BLaER1 treated with 17β-estradiol and CSF1 and Interleukin-3, amounts not matched to agents 10 nM and 100 nM (cell line): ENCODE measurements around the gene CDK6.

Experiments used
- H3K27ac ChIP-seq, 11 experiments: shearing (Covaris generic); formaldehyde crosslinking; 2 replicates each; pipeline ENCODE4 v1.8.1; 2022
- H3K27me3 ChIP-seq, 11 experiments: shearing (Covaris generic); formaldehyde crosslinking; 2 replicates each; pipeline ENCODE4 v1.8.1; 2022
- H3K36me3 ChIP-seq, 11 experiments: shearing (Covaris generic); formaldehyde crosslinking; 2 replicates each; pipeline ENCODE4 v1.8.1; 2022
- H3K4me1 ChIP-seq, 10 experiments: shearing (Covaris generic); formaldehyde crosslinking; 2 replicates each; pipeline ENCODE4 v1.8.1; 2022
- H3K4me2 ChIP-seq, 11 experiments: shearing (Covaris generic); formaldehyde crosslinking; 2 replicates each; pipeline ENCODE4 v1.8.1; 2022
- H3K4me3 ChIP-seq, 10 experiments: shearing (Covaris generic); formaldehyde crosslinking; 2 replicates each; pipeline ENCODE4 v1.8.1; 2022
- H3K9ac ChIP-seq, 11 experiments: shearing (Covaris generic); formaldehyde crosslinking; 2 replicates each; pipeline ENCODE4 v1.8.1; 2022
- H3K9me3 ChIP-seq, 11 experiments: shearing (Covaris generic); formaldehyde crosslinking; replicated peaks in 1 of 11; 2 replicates each; pipeline ENCODE4 v1.8.1; 2022
- H4K20me1 ChIP-seq, 11 experiments: shearing (Covaris generic); formaldehyde crosslinking; 2 replicates each; pipeline ENCODE4 v1.8.1; 2022
- Cebpa-rat ChIP-seq, 11 experiments: shearing (Covaris generic); IDR thresholded peaks; 2 replicates each; pipeline ENCODE4 v1.8.1; 2022

CDK6 gene

GRCh38 chr7:92699560-92699959 lies 136.8 kb downstream of the CDK6 start:
- peaks cover 10 to 18% (median 16%) of the 10 kb centered on the region in 11 experiments; a peak in 19 of 22 replicates for H3K27me3 ChIP-seq
- H3K9ac ChIP-seq: no peak overlapping the region
- peaks cover 0 to 8% (median 1%) of the 10 kb centered on the region in 11 experiments; a peak in 10 of 22 replicates for H3K9me3 ChIP-seq
- H4K20me1 ChIP-seq: no peaks in the 10 kb centered on the region
- H3K4me3 ChIP-seq: no peak overlapping the region
- no peak overlapping the region for H3K4me2 ChIP-seq
- peaks cover 0 to 2% (median 0%) of the 10 kb centered on the region in 11 experiments; a peak in 1 of 22 replicates for H3K36me3 ChIP-seq
- peaks cover 6 to 21% (median 13%) of the 10 kb centered on the region in 10 experiments; a peak in 18 of 20 replicates for H3K4me1 ChIP-seq
- no peak overlapping the region for H3K27ac ChIP-seq
- TF ChIP-seq Cebpa-rat (IDR thresholded peaks at IDR 0.05): no peak

- H3K4me3 ChIP-seq: no peak overlapping the region
- no peak overlapping the region for H3K27ac ChIP-seq
- no peak overlapping the region for H3K9ac ChIP-seq
- H3K9me3 ChIP-seq: peaks cover 0 to 5% (median 0%) of the 10 kb centered on the region in 11 experiments; a peak in 2 of 22 replicates
- H3K36me3 ChIP-seq: 0 out of 22 replicates have a peak, but pooled peaks cover 0 to 4% (median 0%) of the 10 kb centered on the region in 11 experiments
- H3K4me1 ChIP-seq: peaks cover 6 to 21% (median 13%) of the 10 kb centered on the region in 10 experiments; a peak in 18 of 20 replicates
- no peak for TF ChIP-seq Cebpa-rat (IDR thresholded peaks at IDR 0.05)
- no peak overlapping the region for H3K4me2 ChIP-seq
- no peaks in the 10 kb centered on the region for H4K20me1 ChIP-seq
- H3K27me3 ChIP-seq: peaks cover 10 to 22% (median 20%) of the 10 kb centered on the region in 11 experiments; a peak in 19 of 22 replicates
These were observed 138.0 kb downstream of the CDK6 start for GRCh38 chr7:92698237-92698841.

GRCh38 chr7:92697414-92697813 lies 139.0 kb downstream of the CDK6 start:
- Histone ChIP-seq H3K36me3 (0 out of 22 replicates have a peak, but pooled peaks cover 0 to 4% (median 0%) of the 10 kb centered on the region in 11 experiments), H3K4me3 (no peak overlapping the region), H3K9me3 (peaks cover 0 to 5% (median 0%) of the 10 kb centered on the region in 11 experiments; a peak in 2 of 22 replicates), H3K4me2 (no peak overlapping the region), H3K27ac (no peak overlapping the region), H3K9ac (no peak overlapping the region), H3K27me3 (peaks cover 10 to 22% (median 20%) of the 10 kb centered on the region in 11 experiments; a peak in 19 of 22 replicates), H4K20me1 (no peaks in the 10 kb centered on the region), H3K4me1 (peaks cover 6 to 21% (median 13%) of the 10 kb centered on the region in 10 experiments; a peak in 18 of 20 replicates)
- no peak for TF ChIP-seq Cebpa-rat (IDR thresholded peaks at IDR 0.05)

- Histone ChIP-seq H3K27me3 (peaks cover 10 to 22% (median 20%) of the 10 kb centered on the region in 11 experiments; a peak in 19 of 22 replicates), H3K4me2 (peak overlapping the region in 3 of 11 experiments; percentile 70 to 83 (median 73); a peak in 1 of 22 replicates), H3K9me3 (peaks cover 0 to 5% (median 0%) of the 10 kb centered on the region in 11 experiments; a peak in 2 of 22 replicates), H4K20me1 (no peaks in the 10 kb centered on the region), H3K27ac (no peak overlapping the region), H3K4me1 (peaks cover 6 to 21% (median 15%) of the 10 kb centered on the region in 10 experiments; a peak in 18 of 20 replicates), H3K4me3 (no peak overlapping the region), H3K9ac (no peak overlapping the region), H3K36me3 (0 out of 22 replicates have a peak, but pooled peaks cover 0 to 4% (median 0%) of the 10 kb centered on the region in 11 experiments)
- no peak for TF ChIP-seq Cebpa-rat (IDR thresholded peaks at IDR 0.05)
These were observed 139.4 kb downstream of the CDK6 start for GRCh38 chr7:92697012-92697411.

- H3K4me3 ChIP-seq: no peak overlapping the region
- 0 out of 22 replicates have a peak, but pooled peaks cover 0 to 4% (median 0%) of the 10 kb centered on the region in 11 experiments for H3K36me3 ChIP-seq
- TF ChIP-seq Cebpa-rat (IDR thresholded peaks at IDR 0.05): no peak
- peaks cover 0 to 5% (median 0%) of the 10 kb centered on the region in 11 experiments; a peak in 2 of 22 replicates for H3K9me3 ChIP-seq
- H3K9ac ChIP-seq: no peak overlapping the region
- peak overlapping the region in 1 of 11 experiments; percentile 49; a peak in 1 of 22 replicates for H3K27ac ChIP-seq
- H3K27me3 ChIP-seq: peaks cover 10 to 22% (median 20%) of the 10 kb centered on the region in 11 experiments; a peak in 19 of 22 replicates
- H3K4me1 ChIP-seq: peaks cover 6 to 21% (median 15%) of the 10 kb centered on the region in 10 experiments; a peak in 18 of 20 replicates
- no peaks in the 10 kb centered on the region for H4K20me1 ChIP-seq
- H3K4me2 ChIP-seq: peak overlapping the region in 7 of 11 experiments; percentile 6 to 83 (median 73); a peak in 7 of 22 replicates
These were observed 139.8 kb downstream of the CDK6 start for GRCh38 chr7:92696584-92696983.

GRCh38 chr7:92695308-92696261 lies 140.8 kb downstream of the CDK6 start:
- Histone ChIP-seq H3K9ac (peak overlapping the region; percentile 20 to 74 (median 65); a peak in 21 of 22 replicates), H3K9me3 (peaks cover 0 to 5% (median 0%) of the 10 kb centered on the region in 11 experiments; a peak in 5 of 22 replicates), H3K27ac (peak overlapping the region in 10 of 11 experiments; percentile 18 to 72 (median 48); a peak in 16 of 22 replicates), H3K36me3 (0 out of 22 replicates have a peak, but pooled peaks cover 0 to 4% (median 0%) of the 10 kb centered on the region in 11 experiments), H3K4me2 (peak overlapping the region; percentile 63 to 92 (median 81)), H3K4me3 (peak overlapping the region; percentile 42 to 64 (median 52)), H3K27me3 (peaks cover 10 to 22% (median 20%) of the 10 kb centered on the region in 11 experiments; a peak in 19 of 22 replicates), H4K20me1 (no peaks in the 10 kb centered on the region), H3K4me1 (peaks cover 6 to 22% (median 15%) of the 10 kb centered on the region in 10 experiments; a peak in 18 of 20 replicates)
- TF ChIP-seq Cebpa-rat (IDR thresholded peaks at IDR 0.05): peak in 5 of 11 experiments; percentile 10 to 66 (median 30); a peak in 4 of 22 replicates

GRCh38 chr7:92694211-92694610 lies 142.2 kb downstream of the CDK6 start:
- no peaks in the 10 kb centered on the region for H4K20me1 ChIP-seq
- no peak overlapping the region for H3K9ac ChIP-seq
- no peak overlapping the region for H3K4me2 ChIP-seq
- H3K27ac ChIP-seq: no peak overlapping the region
- no peak for TF ChIP-seq Cebpa-rat (IDR thresholded peaks at IDR 0.05)
- H3K4me1 ChIP-seq: peaks cover 6 to 22% (median 15%) of the 10 kb centered on the region in 10 experiments; a peak in 18 of 20 replicates
- H3K9me3 ChIP-seq: peaks cover 0 to 18% (median 12%) of the 10 kb centered on the region in 11 experiments; a peak in 16 of 22 replicates
- H3K27me3 ChIP-seq: peaks cover 10 to 22% (median 20%) of the 10 kb centered on the region in 11 experiments; a peak in 19 of 22 replicates
- peaks cover 0 to 17% (median 0%) of the 10 kb centered on the region in 11 experiments; a peak in 3 of 22 replicates for H3K36me3 ChIP-seq
- no peak overlapping the region for H3K4me3 ChIP-seq

GRCh38 chr7:92693519-92693918 lies 142.9 kb downstream of the CDK6 start:
- Histone ChIP-seq H3K27ac (no peak overlapping the region), H3K4me1 (peaks cover 6 to 22% (median 15%) of the 10 kb centered on the region in 10 experiments; a peak in 18 of 20 replicates), H4K20me1 (no peaks in the 10 kb centered on the region), H3K9ac (no peak overlapping the region), H3K4me3 (no peak overlapping the region), H3K4me2 (no peak overlapping the region), H3K36me3 (peaks cover 0 to 17% (median 0%) of the 10 kb centered on the region in 11 experiments; a peak in 3 of 22 replicates), H3K27me3 (peaks cover 10 to 22% (median 20%) of the 10 kb centered on the region in 11 experiments; a peak in 19 of 22 replicates), H3K9me3 (peaks cover 0 to 25% (median 15%) of the 10 kb centered on the region in 11 experiments; a peak in 16 of 22 replicates)
- TF ChIP-seq Cebpa-rat (IDR thresholded peaks at IDR 0.05): no peak
